Fibroblast of pulmonary artery (primary cell): Measurements from ENCODE around the gene IQSEC1.

Experiments
- DNase-seq: peaks from one replicate; pipeline ENCODE4 v3.0.0-alpha.2; 2010; ENCODE audit warnings: low read depth
- H3K4me3 ChIP-seq: replicated peaks from 2 replicates; pipeline ENCODE4 v1.5.1; 2011; ENCODE audit warnings: low read depth, mild to moderate bottlenecking, control low read depth, low read length, moderate library complexity
- CTCF ChIP-seq: IDR thresholded peaks from 2 replicates; pipeline ENCODE4 v1.5.1; 2011; ENCODE audit warnings: mild to moderate bottlenecking, control low read depth, low read length, inconsistent platforms; ENCODE audit errors: missing control alignments

The IQSEC1 gene

DNA sequence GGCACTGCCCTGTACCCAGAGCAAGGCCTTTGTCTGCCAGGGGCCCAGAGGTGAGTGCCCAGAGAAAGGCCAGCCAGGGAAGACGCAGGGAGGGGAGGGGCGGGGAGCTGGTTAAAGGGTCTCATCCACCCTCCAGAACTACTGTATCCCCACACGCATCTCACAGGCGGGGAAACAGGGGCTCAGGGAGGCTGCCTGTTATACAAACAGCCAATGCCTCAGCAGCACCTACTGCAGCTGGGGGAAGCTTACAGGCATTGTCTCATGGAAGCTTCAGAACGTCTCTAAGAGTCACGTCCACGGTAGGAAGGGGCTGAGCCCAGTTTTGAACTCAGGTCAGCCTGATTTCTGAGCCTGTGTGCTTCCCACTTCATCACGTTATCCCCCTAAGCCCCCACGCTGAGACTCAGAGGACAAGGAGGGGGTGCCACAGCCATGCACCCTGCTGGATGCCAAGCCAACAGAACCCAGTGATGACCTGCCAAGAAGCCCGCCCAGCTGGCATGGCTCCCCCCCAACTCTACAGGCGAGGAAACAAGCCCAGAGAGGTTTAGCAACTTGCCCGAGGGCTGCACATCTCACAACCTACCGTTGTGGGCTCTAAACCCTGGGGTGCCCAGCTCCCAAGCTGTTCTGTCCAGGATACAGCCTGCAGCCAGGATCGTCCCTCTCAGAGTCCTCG, 54.5 kb downstream of the IQSEC1 start:
- DNase-seq, result no peak
- no peak overlapping the region for H3K4me3 ChIP-seq
- no peak for TF ChIP-seq CTCF

DNA sequence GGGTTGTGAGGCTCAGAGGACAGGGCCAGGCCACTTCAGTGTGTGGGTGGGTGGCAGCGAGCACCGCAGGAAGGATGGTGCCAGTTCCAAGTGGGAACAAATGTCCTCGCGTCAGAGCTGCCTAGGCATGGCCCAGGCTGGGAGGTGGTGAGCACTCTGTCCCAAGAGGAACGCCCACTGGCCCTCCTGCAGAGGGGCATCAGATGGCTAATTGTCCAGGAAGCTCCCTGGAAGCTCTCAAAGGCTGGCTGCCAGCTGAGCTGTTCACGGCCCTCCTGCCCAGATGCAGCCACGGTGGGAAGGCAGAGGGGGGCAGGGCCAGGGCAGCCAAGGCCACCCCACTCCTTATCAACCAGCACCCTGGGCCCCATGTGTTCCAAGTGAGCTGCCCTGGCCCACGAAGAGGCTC, 55.2 kb downstream of the IQSEC1 start:
- TF ChIP-seq CTCF, result no peak
- H3K4me3 ChIP-seq, result no peak overlapping the region
- no peak for DNase-seq

- no peak for DNase-seq
- no peak for TF ChIP-seq CTCF
- H3K4me3 ChIP-seq, result no peak overlapping the region
These were observed 55.7 kb downstream of the IQSEC1 start for GRCh38 chr3:13017361-13018042.

DNA sequence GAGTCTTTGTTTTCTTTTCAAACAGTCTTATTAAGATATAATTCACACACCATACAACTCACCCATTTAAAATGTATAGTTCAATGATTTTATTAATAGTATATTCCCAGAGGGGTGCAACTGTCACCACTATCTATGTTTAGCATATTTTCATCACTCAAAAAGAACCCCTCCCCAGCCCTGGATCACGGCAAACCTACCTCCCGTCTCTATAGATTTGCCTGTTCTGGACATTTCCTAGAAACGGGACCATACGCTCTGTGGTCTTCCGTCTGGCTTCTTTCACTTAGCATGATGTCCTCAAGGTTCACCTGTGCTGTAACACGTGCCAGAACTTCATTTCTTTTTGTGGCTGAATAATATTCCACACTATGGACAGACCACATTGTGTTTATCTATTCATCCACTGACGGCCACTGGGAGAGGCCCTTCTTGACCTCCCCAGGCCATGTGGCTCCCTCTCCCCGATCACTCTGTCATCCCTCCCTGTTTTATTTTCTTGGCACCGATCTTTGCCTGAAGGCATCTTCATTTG, 56.4 kb downstream of the IQSEC1 start:
- TF ChIP-seq CTCF, result no peak
- H3K4me3 ChIP-seq, result no peak overlapping the region
- DNase-seq, result no peak

DNA sequence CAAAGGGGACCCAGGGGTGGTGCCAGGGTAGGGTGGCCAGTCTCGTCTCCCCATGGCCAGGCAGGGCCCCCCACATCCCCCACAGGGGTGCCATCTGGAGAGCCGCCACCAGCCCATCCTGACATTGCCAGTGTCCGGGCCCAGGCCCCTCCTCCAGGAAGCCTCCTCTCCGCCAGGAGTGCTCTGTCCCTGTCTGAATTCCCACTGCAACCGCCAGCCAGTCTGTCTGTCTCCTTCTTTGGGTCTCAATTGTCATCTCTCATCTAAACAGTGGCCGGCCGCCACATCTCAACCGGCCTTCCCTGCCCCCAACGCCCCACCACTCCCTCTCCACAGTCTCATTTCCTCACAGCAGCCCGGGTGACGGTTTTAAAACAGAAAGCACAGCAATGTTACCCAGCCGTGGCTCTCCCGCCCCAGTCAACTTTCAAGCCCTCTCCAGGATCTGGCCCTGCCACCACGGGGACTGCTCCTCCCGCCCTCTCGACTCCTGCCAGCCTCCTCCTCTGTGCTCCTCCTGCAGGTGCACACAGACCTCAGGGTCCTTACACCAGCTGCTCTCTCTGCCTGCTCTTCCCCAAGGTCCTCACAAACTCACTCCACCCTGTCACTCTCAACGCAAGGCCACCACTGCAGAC, 57.0 kb downstream of the IQSEC1 start:
- DNase-seq, result no peak
- H3K4me3 ChIP-seq, result no peak overlapping the region
- TF ChIP-seq CTCF, result no peak

DNA sequence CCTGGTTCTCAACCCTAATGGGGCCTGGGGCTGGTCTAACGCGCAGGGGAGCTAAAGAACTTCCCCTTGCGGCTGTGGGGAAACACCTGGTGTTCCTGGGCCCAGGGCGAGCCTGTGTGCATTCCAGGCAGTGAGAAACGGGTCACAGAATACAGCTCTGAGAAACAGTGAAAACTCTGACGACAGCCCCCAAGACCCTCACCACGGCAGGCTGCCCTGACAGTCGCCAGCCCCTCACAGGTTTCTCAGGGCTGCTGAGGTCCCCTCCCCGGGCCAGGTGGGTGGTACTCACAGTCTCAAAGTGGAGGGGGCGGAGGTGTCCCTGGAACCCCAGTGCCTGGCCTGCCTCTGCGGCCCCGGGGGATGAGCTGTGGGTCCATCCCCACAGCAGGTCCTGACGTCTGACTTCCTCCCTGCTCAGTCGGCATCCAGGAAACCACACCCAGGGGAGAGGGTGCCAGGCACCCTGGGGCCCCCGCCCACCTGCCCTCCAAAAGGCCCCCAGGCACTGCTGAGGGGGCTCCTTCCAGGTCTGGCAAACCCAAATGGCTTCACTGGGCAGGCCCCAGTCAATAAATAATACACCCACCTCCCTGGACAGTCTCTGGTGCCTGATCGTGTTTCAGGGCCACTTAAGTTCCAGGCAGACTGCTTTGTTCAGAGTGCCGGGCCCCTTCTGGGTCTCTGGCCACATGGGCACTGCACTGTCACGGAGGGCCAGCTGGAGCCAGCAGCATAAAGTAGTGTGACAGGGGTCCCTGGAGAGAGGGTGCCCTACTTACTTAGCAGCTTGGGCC, 57.7 kb downstream of the IQSEC1 start:
- no peak overlapping the region for H3K4me3 ChIP-seq
- no peak for DNase-seq
- no peak for TF ChIP-seq CTCF
